Measurements from ENCODE around the gene ANO6. TPM values are rescaled to one million over a fixed set of nuclear protein-coding genes. Genes with fewer than 3 reads are reported as not detected.

ANO6 gene
- polyA plus RNA-seq, 3 donors: 11.7 to 59.2 (median 21.8) TPM

- H3K27ac ChIP-seq (ENCODE audit: low read depth, low read length): no peak overlapping the region
- 85% methylated on average over 9 of the region's 9 CpGs for WGBS, 3 donors
These were observed 7.0 kb upstream of the ANO6 start for GRCh38 chr12:45208604-45209487.

GRCh38 chr12:45209784-45210183 is 6.1 kb upstream of the ANO6 start:
- 96% methylated on average over 2 of the region's 2 CpGs for WGBS, 3 donors

GRCh38 chr12:45212064-45212463 is 3.8 kb upstream of the ANO6 start:
- no peak overlapping the region for H3K27ac ChIP-seq (ENCODE audit: low read depth, low read length)
- WGBS, 3 donors: 88 to 95% (median 93%) methylated on average over 1 of the region's 1 CpG

More at GRCh38 chr12:45209784-45210183, 6.1 kb upstream of the ANO6 start:
- H3K27ac ChIP-seq (ENCODE audit: low read depth, low read length): no peak overlapping the region

DNA sequence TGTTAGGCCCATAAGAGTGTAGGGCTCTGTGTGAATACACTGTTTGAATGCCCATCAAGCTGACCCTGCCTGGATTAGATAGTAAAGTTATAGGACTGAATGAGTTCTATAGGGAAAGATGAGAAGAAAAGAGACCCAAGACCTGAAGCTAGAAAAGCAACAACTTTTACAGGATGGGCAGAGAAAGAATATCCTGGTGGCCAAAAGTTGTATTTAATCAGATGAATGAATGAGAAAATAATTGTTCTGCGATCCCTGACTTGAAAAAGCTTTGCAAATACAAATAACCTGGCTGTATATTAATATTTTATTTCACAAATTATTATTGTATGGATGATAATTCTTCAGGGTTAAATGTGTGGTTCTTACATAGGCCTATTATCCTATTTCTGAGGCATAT is 2.8 kb upstream of the ANO6 start:
- no peak overlapping the region for H3K27ac ChIP-seq (ENCODE audit: low read depth, low read length)
- 98 to 100% (median 100%) methylated on average over 1 of the region's 1 CpG for WGBS, 3 donors

GRCh38 chr12:45214071-45214470 is 1.8 kb upstream of the ANO6 start:
- H3K27ac ChIP-seq (ENCODE audit: low read depth, low read length): no peak overlapping the region

GRCh38 chr12:45214749-45215418 is 1.0 kb upstream of the ANO6 start:
- WGBS, 3 donors: 10 to 11% (median 10%) methylated on average over 11 of the region's 11 CpGs
- H3K27ac ChIP-seq (ENCODE audit: low read depth, low read length): no peak overlapping the region

DNA sequence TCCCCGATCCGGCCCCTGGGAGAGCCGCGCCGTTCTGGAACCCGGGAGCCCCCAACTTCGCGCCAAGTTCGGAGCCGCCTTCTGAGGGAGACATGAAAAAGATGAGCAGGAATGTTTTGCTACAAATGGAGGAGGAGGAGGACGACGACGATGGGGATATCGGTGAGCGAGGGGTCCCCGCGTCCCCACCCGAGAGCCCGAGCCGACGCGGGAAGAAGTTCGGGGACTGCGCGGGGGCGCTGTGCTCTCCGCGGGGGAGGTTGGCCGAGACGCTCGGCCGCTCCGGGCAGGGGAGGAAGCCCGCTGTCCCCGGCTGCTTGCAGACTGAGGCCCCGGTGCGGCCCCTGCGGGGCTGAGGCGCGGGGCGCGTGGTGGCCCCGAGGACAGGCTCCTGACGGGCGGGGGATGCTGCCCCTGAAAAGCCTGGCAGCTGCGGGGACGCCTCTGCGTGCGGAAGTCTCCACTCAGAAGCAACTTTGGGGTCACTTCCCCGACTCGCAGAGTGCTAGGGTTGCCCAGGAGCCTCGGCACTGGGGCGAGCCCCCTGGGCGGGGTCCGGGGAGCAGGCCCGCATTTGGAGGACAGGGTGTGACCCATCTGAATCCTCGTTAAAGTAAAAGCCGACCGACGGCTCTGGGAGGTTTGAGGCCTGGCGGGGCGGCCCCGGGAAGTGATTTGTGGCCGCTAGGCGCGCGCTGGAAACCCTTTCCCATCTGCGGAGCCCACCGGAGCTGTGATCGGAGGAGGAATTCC is 511 bp downstream of the ANO6 start:
- peak overlapping the region; percentile 92 for H3K27ac ChIP-seq (ENCODE audit: low read depth, low read length)
- WGBS, 3 donors: 0 to 1% (median 1%) methylated on average over 61 to 70 of the region's 70 CpGs

DNA sequence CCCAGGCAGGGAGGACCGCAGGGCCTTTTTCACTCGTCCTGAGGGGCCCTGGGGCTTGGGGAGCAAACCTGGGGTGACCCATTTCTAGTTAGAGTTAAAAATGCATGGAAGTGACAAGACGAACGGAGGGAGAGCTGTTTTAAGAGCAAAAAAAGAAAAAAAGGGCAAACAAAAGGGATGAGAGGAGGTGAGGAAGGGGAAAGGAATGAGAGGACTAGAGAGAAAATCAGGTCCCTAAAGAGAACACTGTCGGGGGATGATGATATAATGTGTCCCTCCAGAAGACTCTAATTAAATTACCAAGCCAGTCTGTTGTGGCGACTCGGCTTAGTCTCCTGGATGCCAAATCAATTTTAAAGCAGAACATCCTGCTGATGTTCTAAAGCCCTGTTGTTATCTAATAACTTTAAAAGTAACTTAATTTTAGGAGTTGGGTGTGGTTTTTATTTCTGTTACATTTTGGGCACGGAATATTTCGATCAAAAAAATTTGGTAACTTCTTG is 1.1 kb downstream of the ANO6 start:
- WGBS, 3 donors: 4 to 10% (median 6%) methylated on average over 9 of the region's 9 CpGs
- H3K27ac ChIP-seq (ENCODE audit: low read depth, low read length): peak overlapping the region; percentile 92

- WGBS, 3 donors: 19 to 64% (median 45%) methylated on average over 2 of the region's 2 CpGs
These were observed 2.0 kb downstream of the ANO6 start for GRCh38 chr12:45217846-45218245.

DNA sequence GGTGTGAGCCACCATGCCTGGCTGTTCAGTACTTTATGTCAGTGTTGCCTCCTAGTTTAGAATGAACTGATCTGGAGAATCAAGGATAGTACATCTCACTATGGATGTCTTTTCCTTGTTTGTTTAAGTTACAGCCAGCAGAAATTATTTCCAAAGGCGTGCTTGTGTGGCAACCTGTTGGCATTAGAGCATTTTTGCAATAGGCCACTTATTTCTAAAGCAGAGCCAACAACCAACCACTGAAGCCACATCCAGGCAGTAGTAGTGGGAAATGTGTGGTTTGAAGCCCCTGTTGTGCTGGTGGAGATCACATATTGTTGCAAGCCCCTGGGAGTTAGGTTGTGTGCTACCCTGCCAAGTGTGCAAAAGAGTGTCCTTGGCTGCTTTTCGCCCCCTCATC is 3.7 kb downstream of the ANO6 start:
- 74 to 77% (median 75%) methylated on average over 2 of the region's 2 CpGs for WGBS, 3 donors
- no peak overlapping the region for H3K27ac ChIP-seq (ENCODE audit: low read depth, low read length)

More at GRCh38 chr12:45217846-45218245, 2.0 kb downstream of the ANO6 start:
- no peak overlapping the region for H3K27ac ChIP-seq (ENCODE audit: low read depth, low read length)

- H3K27ac ChIP-seq (ENCODE audit: low read depth, low read length): no peak overlapping the region
These were observed 4.6 kb downstream of the ANO6 start for GRCh38 chr12:45220363-45220931.

DNA sequence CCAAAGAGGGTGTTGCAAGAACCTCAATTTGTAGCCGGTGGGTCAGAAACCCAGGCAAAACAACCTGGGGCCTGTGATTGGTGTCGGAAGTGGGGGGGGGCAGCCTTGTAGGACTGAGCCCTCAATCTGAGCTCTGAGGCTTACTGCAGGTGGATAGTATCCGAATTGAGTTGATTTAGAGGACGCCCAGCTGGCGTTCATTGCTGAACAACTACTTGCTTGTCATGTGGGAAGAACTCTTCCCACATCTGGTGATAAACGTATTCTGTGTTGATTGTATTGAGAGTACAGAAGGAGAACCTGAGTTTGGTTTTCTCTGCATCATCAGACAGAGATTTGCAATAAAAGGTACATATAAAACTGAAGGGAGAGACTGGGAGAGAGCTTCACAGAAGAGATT is 5.1 kb downstream of the ANO6 start:
- no peak overlapping the region for H3K27ac ChIP-seq (ENCODE audit: low read depth, low read length)
- WGBS, 3 donors: 90 to 92% (median 92%) methylated on average over 6 of the region's 6 CpGs

DNA sequence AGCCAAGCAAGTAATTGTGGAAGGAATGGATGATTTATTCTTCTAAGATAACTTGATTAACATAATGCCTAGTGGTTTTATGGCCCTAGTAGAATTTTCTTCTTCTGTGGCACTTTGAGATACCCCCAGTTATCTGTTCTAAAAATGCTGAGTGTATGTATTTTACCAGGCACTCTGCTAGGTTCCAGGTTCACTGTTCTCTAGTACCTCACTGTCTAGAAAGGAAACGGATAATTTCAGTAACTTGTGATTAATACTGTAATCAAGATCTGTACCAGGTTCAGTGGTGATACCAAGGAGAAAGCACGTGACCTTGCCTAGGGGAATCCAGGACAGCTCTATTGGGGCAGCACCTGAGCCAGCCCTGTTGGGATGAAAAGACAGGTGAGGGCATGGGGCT is 8.0 kb downstream of the ANO6 start:
- WGBS, 3 donors: 22 to 87% (median 80%) methylated on average over 2 of the region's 2 CpGs
- H3K27ac ChIP-seq (ENCODE audit: low read depth, low read length): no peak overlapping the region

- H3K27ac ChIP-seq (ENCODE audit: low read depth, low read length): no peak overlapping the region
- 46 to 74% (median 73%) methylated on average over 1 of the region's 1 CpG for WGBS, 3 donors
These were observed 8.4 kb downstream of the ANO6 start for GRCh38 chr12:45224311-45224710.

- H3K27ac ChIP-seq (ENCODE audit: low read depth, low read length): no peak overlapping the region
These were observed 10.1 kb downstream of the ANO6 start for GRCh38 chr12:45226021-45226420.

- whole genome bisulfite sequencing, 3 donors: 78 to 92% (median 88%) methylated on average over 3 of the region's 3 CpGs
- no peak overlapping the region for H3K27ac ChIP-seq (ENCODE audit: low read depth, low read length)
These were observed 11.6 kb downstream of the ANO6 start for GRCh38 chr12:45227316-45228067.

- WGBS, 3 donors: 24 to 65% (median 65%) methylated on average over 3 of the region's 3 CpGs
- H3K27ac ChIP-seq (ENCODE audit: low read depth, low read length): no peak overlapping the region
These were observed 15.7 kb downstream of the ANO6 start for GRCh38 chr12:45231515-45232145.
